OCI-LY7 (cell line): ENCODE results near the gene LANCL1.

Source experiments
- EZH2phosphoT487 ChIP-seq: fragments of 200-600 bp; sonication (generic); IDR thresholded peaks from 2 replicates; pipeline ENCODE4 v1.6.1; 2018; ENCODE audit warnings: low read depth, borderline replicate concordance, mild to moderate bottlenecking, mixed run types, antibody characterized with exemption, low read length, moderate library complexity, mixed read lengths
- TF ChIP-seq, protein P1 (sequence below): fragments of 200-600 bp; sonication (generic); conservative IDR thresholded peaks from 2 replicates; pipeline ENCODE4 v1.5.1; 2014; ENCODE audit warnings: mild to moderate bottlenecking, antibody characterized with exemption, low read length, moderate library complexity, mixed read lengths

DNA sequence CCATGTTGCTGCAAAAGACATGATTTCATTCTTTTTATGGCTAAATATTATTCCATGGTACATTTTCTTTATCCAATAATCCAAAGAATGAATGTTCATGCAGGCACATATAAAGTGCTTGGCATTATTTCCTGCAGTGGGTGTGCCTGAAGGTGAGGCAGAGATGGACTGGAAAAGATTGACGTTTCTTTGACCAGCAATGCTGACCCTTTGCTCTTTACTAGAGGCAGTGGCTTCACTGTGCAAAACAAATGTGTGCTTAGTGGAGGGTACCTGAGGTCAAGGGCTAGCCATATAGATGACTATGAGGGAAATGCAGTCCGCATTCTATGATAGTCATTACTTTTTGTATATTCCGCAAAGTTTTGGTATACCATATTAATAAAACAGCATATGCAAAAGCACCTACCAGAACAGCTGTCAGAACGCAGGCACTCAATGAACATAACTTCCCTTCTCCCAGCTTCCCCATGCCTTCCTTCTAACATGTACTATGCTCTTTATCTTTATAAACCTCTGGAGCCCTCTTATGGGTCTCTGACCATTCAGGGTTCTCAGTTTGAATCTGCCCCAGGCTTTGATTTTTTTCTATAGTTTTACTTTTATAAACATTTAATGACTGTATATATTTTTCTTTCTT is 47.2 kb upstream of the LANCL1 start:
- TF ChIP-seq, protein P1, sequence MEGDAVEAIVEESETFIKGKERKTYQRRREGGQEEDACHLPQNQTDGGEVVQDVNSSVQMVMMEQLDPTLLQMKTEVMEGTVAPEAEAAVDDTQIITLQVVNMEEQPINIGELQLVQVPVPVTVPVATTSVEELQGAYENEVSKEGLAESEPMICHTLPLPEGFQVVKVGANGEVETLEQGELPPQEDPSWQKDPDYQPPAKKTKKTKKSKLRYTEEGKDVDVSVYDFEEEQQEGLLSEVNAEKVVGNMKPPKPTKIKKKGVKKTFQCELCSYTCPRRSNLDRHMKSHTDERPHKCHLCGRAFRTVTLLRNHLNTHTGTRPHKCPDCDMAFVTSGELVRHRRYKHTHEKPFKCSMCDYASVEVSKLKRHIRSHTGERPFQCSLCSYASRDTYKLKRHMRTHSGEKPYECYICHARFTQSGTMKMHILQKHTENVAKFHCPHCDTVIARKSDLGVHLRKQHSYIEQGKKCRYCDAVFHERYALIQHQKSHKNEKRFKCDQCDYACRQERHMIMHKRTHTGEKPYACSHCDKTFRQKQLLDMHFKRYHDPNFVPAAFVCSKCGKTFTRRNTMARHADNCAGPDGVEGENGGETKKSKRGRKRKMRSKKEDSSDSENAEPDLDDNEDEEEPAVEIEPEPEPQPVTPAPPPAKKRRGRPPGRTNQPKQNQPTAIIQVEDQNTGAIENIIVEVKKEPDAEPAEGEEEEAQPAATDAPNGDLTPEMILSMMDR = no peak
- TF ChIP-seq EZH2phosphoT487 = no peak
